HUDEP-2 (cell line): Measurements from ENCODE around the gene SYF2.
"Not testable (repeated sequence)": the region's sequence is repeated elsewhere in the genome, so short reads cannot be mapped to it uniquely, and the experiment has no call there.

Experiments
- DNase-seq, 76 experiments: peaks; one replicate each; lab custom pipeline; 2025; ENCODE audit not compliant: unreplicated experiment in 76 of 76; lab: John Stamatoyannopoulos, UW

Gene SYF2

GRCh38 chr1:25232027-25232865, at the start of gene SYF2:
Gene SYF2, minus strand, starts transcription at chr1:25232502. Its CDS starts 35 bp downstream, at chr1:25232467.
- DNase-seq: peak; percentile 29 to 92 (median 81)

DNA sequence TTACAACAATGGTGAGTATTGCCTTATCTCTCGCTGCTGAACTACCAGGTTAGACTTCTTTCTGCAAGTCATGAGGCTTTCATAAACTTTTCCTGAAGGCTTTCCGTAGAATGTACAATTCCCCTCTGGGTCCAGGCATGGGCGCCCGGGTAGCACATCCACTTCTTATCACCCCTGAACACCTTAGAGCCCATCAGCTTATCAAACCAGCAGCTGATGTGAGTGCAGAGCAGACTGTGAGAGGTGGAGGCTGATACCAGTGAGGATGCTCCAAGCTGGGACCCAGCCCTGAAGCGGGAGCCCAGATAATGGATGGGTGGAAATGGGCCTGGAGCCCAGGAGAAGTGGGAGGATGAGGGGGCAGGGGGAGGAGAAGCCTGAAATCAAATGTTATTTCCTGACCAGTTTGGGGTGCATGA, 47.4 kb upstream of the SYF2 start:
- peak in 74 of 76 experiments; percentile 56 to 96 (median 84) for DNase-seq

DNA sequence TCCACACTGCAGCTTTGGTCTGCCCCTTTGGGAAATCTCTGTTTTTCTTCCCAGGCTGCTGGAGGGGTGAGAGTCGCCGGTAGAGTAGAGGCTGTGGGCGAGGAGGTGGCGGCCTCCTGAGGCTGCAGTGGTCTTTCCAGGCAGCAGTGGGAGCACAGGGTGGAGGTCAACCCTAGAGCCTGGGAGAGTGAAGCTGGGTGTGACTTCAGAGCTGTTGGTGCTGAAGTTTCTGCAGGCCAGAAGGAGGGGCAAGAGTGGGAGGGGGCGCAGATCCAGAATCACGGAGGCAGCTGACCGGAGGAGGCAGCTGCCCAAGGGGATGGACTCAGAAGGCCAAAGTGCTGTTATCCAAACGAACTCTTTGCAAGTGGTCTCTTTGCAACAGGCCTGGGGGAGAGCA, 46.5 kb upstream of the SYF2 start:
- DNase-seq: peak in 1 of 76 experiments; percentile 13

DNA sequence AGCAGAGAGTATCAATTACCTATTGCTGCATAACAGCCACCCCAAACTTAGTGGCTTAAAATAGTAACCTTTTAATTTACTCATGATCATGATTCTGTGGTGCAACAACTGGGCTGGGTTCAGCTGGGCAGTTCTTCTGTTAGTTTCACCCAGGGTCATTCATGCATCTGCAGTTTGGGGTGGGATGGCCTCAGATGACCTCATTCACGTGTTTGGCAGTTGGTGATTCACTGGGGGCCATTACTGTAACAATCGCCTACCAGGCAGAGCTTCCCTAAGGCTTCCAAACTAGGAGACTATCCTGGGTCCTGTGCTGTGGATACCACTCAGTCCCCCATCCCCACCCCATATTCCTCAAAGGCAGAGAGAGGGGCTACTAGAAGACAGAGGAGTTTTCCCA, 46.1 kb upstream of the SYF2 start:
- peak in 6 of 76 experiments; percentile 4 to 43 (median 18) for DNase-seq

DNA sequence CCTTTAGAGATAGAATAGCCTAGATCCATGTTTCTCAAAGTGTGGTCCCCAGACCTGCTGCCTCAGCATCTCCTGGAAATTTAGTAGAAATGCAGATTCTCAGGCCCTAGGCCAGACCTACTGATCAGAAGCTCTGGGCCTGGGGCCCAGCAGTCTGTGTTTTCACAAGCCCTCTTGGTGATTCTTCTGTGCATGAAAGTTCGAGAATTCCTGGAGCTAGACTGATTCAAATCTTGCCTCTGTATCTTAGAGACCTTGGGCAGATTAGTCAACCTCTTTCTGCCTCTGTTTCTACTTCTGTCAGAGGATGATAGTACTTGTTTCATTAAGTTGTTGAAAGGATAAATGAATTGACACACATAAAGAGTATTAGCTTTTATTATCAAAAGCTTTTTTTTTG, 45.0 kb upstream of the SYF2 start:
- DNase-seq: not testable (repeated sequence)

- DNase-seq: not testable (repeated sequence)
These were observed 43.3 kb upstream of the SYF2 start for GRCh38 chr1:25275648-25276047.

DNA sequence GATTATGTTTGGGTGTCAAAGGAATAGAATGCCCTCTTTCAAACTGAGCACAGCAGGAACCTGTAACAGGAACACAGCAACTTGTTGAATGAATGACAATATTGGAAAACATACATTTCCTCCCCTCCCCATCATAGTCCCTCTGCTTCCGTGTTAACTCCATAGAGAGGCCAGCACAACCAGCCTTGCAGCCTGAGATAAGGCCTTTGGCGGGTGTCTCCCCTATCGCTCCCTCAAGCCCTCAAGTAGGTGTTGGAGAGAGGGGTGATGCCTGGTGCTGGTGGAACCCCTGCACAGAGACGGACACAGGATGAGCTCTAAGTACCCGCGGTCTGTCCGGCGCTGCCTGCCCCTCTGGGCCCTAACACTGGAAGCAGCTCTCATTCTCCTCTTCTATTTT, 39.9 kb upstream of the SYF2 start, which contains the start of gene RHD:
Gene RHD, plus strand, starts transcription at position 272 of the 400 bp plus-strand sequence. Its CDS starts 39 bp downstream, at position 311.
- DNase-seq: peak in 21 of 76 experiments; percentile 10 to 62 (median 32)

GRCh38 chr1:25268143-25268760, 36.0 kb upstream of the SYF2 start:
- DNase-seq: not testable (repeated sequence)

GRCh38 chr1:25267288-25268142, 35.2 kb upstream of the SYF2 start:
- DNase-seq: peak in 69 of 76 experiments; percentile 30 to 87 (median 71)

- peak in 5 of 76 experiments; percentile 6 to 44 (median 24) for DNase-seq
These were observed 34.4 kb upstream of the SYF2 start for GRCh38 chr1:25266554-25267287.

GRCh38 chr1:25260336-25260735, 28.0 kb upstream of the SYF2 start:
- not testable (repeated sequence) for DNase-seq

GRCh38 chr1:25259813-25260212, 27.5 kb upstream of the SYF2 start:
- DNase-seq: peak in 3 of 76 experiments; percentile 11 to 25 (median 23)

GRCh38 chr1:25257196-25257595, 24.9 kb upstream of the SYF2 start:
- DNase-seq: no peak

GRCh38 chr1:25256578-25256965, 24.3 kb upstream of the SYF2 start:
- DNase-seq: no peak

DNA sequence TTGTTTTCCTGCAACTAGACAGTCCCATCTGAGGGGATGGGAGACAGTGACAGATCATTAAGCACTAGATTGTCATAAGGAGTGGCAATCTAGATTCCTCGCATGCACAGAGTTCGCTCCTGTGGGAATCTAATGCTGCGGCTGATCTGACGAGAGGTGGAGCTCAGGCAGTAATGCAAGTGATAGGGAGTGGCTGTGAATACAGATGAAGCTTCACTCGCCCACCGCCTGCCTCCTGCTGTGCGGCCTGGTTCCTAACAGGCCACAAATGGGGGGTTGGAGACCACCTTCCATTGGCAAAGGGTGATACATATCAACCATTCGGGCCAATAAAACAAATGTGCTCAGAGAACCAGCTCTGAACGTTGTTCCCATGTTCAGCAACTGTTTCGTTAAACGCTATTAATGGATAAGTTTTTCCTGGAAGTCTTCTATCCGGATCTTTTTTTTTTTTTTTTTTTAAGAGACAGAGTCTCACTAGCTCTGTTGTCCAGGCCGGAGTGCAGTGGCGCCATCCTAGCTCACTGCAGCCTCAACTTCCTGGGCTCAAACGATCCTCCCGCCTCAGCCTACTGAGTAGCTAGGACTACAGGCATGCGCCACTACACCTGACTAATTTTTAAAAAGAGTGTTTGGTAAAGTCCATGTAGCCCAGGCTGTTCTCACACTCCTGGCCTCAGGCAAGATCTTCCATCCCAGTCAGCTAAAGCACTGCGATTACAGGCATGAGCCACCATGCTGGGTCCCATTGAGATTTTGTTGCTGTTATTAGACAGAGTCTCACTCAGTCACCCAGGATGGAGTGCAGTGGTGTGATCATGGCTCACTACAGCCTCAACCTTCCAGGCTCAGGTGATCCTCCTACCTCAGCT, 23.6 kb upstream of the SYF2 start:
- DNase-seq: no peak

DNA sequence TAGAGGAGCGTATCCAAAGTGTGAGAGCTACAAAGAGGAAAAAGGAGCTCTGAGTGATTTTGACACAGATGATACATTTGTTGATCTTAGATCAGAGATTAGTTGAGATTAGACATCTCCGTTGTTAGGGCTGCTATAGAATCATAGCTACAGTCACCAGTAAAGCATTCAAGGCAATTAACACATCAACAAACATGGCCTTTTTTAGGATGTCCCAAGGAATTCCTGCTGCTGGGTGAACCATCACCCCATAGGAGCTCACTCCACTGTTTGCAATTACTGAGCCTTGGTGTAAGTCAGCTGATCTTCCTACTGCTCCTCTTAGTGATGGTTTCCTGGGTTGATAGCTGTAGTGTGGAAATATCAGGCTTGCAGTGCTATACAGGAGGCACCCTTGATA, 21.6 kb upstream of the SYF2 start:
- DNase-seq: no peak

- no peak for DNase-seq
These were observed 15.8 kb upstream of the SYF2 start for GRCh38 chr1:25247829-25248754.
